ENCODE results near the gene NFIB.

DNA sequence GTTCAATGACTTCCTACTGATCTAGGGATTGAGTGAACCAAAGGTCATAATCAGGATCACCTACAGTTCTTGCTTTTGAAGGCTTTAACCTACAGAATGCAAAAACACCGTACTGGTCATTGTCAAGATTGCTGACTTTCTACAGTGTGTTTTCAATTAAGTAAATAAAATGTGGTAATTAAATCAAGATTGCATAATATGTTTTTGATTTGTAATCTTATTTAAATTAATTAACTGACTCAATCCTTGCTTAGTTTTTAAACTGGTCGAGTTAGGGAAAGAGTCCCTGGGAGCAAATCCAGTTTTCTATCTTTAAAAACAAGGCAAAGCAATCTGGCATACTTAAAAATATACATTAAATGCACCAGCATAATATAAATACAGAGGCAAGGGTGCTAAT, 125.9 kb downstream of the NFIB start:
- TF ChIP-seq RAD21 (IDR thresholded peaks at IDR 0.05; ENCODE audit: low read length) (no peak), SMC3 (IDR thresholded peaks at IDR 0.05; ENCODE audit: low read depth, low read length) (no peak), CTCF (conservative IDR thresholded peaks at IDR 0.05; ENCODE audit: low read depth, low read length) (no peak), CEBPB (IDR thresholded peaks at IDR 0.05; ENCODE audit: low read depth, low read length) (no peak), USF2 (IDR thresholded peaks at IDR 0.05; ENCODE audit: low read depth, low read length) (no peak), POLR2A (IDR thresholded peaks at IDR 0.05; ENCODE audit: low read depth, low read length) (no peak), RFX5 (IDR thresholded peaks at IDR 0.05; ENCODE audit: low read depth, low read length) (no peak), CHD1 (IDR thresholded peaks at IDR 0.05; ENCODE audit: low read depth, low read length) (no peak), FOS (IDR thresholded peaks at IDR 0.05; ENCODE audit: low read depth, low read length) (no peak), MXI1 (IDR thresholded peaks at IDR 0.05; ENCODE audit: borderline replicate concordance, low read depth, low read length) (no peak)
